WI38 (cell line): ENCODE measurements around the gene SERPINB4.
"Not testable (repeated sequence)": the region's sequence is repeated elsewhere in the genome, so short reads cannot be mapped to it uniquely, and the experiment has no call there.

ENCODE experiments used
- H3K4me3 ChIP-seq: 2 replicates; pipeline ENCODE4 v1.5.1; 2011; ENCODE audit warnings: low read depth, mild to moderate bottlenecking, control low read depth, low read length
- CTCF ChIP-seq: IDR thresholded peaks from 2 replicates; pipeline ENCODE4 v1.5.1; 2012; ENCODE audit warnings: low read depth, mild to moderate bottlenecking, control low read depth, low read length

Gene SERPINB4

GRCh38 chr18:63646936-63647335, 2.9 kb upstream of the SERPINB4 start:
- no peak overlapping the region for H3K4me3 ChIP-seq
- TF ChIP-seq CTCF, result no peak

GRCh38 chr18:63644694-63645093, 638 bp upstream of the SERPINB4 start:
- not testable (repeated sequence) for H3K4me3 ChIP-seq

DNA sequence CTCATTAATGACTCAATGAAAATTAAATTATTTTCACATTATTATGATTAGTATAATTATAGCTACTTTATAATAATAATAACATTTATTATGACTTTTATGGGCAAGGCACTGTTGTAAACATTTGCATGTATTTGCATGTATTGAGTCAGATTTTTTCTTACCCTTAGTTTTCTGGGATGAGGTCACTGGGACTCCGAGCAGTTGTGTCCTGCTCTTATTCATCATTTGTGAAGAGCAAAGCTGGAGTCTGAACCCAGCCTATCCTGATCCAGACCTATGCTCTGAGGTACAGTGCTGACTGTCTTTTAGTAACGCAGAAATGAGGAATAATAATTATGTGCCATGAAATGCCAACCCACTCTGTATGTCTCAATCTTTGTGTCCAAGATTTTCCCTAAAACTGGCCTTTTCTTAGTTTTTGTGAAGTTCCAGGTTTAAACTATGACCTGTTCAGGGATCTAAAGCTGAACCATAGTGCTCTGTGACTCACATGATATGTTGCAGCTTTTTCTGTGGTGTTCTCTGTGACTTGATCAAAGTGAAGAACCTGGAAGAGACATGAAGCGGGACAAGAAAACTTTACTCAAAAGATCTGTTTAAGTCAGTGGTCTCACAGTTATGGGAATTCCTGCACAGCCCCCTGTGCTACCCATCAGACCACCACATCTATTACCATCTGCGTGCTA, 1.2 kb downstream of the SERPINB4 start:
- not testable (repeated sequence) for H3K4me3 ChIP-seq

DNA sequence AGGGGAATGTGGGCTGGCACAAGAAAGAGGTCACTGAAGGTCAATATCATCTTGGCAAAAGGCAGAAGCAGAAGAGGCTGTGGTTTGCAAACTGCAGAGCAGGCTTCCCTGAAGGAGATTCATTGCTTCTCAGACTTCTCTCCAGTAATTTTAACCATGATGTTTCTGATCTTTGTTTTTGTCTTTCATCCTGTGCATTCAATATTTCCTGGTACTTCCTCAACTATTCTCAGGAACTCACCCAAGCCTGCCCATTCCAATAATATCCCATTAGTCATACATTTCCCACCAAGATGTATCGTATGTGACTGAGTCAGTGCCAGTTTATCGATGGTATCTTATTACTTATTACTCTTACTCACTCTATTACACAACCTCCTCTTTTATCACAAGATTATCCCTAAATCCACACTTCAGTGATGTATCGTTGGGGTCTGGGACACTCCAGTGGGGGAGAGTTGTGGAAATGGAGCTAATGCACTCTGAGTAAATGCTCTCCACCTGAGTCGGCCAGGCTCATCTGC, 2.8 kb downstream of the SERPINB4 start:
- not testable (repeated sequence) for H3K4me3 ChIP-seq

DNA sequence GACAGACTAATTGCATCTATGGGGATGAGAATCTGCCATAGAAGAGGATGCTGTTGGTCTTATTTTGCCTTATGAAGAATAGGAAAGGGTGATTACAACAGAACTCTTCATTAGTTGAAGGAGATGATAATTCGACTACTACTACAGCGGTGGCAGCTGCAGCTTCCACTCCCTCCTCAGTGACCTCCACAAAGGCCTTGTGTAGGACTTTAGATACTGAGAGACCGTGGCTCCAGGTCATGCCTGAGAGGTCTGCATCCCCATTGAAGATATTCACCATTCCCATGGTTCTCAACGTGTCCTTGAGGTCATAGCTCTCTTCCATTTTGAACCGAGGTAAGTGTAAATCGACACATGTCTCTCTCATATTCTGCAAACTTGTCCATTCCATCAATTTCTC, 6.4 kb downstream of the SERPINB4 start:
- no peak for TF ChIP-seq CTCF
- H3K4me3 ChIP-seq, result no peak overlapping the region

DNA sequence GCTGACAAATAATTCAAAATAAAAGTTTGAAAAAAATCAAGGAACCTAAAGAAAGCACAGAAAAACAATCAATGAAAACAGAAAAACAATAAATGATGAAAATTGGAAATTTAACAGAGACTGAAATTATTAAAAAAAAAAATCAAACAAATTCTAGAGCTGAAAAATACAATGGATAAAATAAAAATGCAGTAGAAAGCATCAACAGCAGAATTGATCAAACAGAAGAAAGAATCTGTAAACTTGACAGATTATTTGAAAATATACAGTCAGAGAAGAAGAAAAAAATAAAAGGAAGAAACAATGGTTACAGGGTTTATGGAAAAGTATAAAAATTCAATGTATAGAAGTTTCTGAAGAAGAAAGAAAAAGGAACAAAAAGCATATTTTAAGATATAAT, 16.2 kb downstream of the SERPINB4 start:
- no peak overlapping the region for H3K4me3 ChIP-seq
- TF ChIP-seq CTCF, result no peak

- no peak overlapping the region for H3K4me3 ChIP-seq
- TF ChIP-seq CTCF, result no peak
Measured at GRCh38 chr18:63626431-63626830, 17.6 kb downstream of the SERPINB4 start.

DNA sequence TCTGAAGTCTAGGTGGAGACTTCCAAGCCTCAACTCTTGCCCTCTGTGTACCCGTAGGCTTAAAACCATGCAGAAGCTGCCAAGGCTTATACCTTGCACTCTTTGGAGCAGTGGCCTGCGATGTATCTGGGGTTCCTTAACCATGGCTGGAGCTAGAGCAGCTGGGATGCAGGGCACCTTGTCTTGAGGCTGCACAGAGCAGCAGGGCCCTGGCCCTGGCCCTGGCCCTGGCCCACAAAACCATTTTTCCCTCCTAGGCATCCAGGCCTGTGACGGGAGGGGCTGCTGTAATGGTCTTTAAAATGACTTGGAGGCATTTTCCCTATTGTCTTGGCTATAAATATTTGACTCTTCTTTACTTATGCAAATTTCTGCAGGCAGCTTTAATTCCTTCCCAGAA, 19.2 kb downstream of the SERPINB4 start:
- TF ChIP-seq CTCF, result no peak
- no peak overlapping the region for H3K4me3 ChIP-seq

GRCh38 chr18:63619661-63620060, 24.4 kb downstream of the SERPINB4 start:
- no peak overlapping the region for H3K4me3 ChIP-seq
- TF ChIP-seq CTCF, result no peak
